ENCODE measurements around the gene CCDC80. TPM values are rescaled to one million over a fixed set of nuclear protein-coding genes. Genes with fewer than 3 reads are reported as not detected.
A peak's percentile ranks its signal among the peaks of the same experiment; 100 is the strongest.

Gene CCDC80
- under 1 TPM; 0.25 to 0.40 TPM for total RNA-seq

GRCh38 chr3:112640930-112641801 lies at the start of gene CCDC80:
TSS of gene CCDC80 (minus strand) at chr3:112641143. CDS start at chr3:112639905, 1,238 bp downstream.
- H3K27ac Mint-ChIP-seq: no peak within 1 kb of the TSS
- peaks cover 5% of the 10 kb centered on the region for H3K27me3 Mint-ChIP-seq
- no peaks in the 10 kb centered on the region for H3K9me3 Mint-ChIP-seq
- no peak within 1 kb of the TSS for H3K4me3 Mint-ChIP-seq
- ChIA-PET CTCF (interaction anchor here (1.0 to 6.2 kb wide), 11 partner anchors 35 to 647 kb away, joined by 3 to 71 read pairs (median 7); partner anchors contain the start of genes CD200R1 and GTPBP8), POLR2A (interaction anchor here (0.5 to 1.2 kb wide), 2 partner anchors 59 to 577 kb away, joined by 3 to 4 read pairs; no protein-coding TSS in a partner anchor)
- DNase-seq: no peak
- H3K36me3 Mint-ChIP-seq (ENCODE audit: low read depth): no peaks in the 10 kb centered on the region
- H3K4me1 Mint-ChIP-seq: peaks cover 23% of the 10 kb centered on the region

- Mint-ChIP-seq H3K4me3 (no peak overlapping the region), H3K27ac (no peak overlapping the region), H3K27me3 (peaks cover 11% of the 10 kb centered on the region), H3K4me1 (peaks cover 23% of the 10 kb centered on the region), H3K9me3 (peaks cover 3% of the 10 kb centered on the region), H3K36me3 (ENCODE audit: low read depth) (peaks cover 12% of the 10 kb centered on the region)
- POLR2A ChIA-PET: interaction anchor here (2.0 kb wide), 1 partner anchor 13 kb away, joined by 12 read pairs; no protein-coding TSS in a partner anchor
- DNase-seq: no peak
- CTCF ChIA-PET: no interaction called here
These were observed 49.0 kb upstream of the CCDC80 start for GRCh38 chr3:112689989-112690388.

DNA sequence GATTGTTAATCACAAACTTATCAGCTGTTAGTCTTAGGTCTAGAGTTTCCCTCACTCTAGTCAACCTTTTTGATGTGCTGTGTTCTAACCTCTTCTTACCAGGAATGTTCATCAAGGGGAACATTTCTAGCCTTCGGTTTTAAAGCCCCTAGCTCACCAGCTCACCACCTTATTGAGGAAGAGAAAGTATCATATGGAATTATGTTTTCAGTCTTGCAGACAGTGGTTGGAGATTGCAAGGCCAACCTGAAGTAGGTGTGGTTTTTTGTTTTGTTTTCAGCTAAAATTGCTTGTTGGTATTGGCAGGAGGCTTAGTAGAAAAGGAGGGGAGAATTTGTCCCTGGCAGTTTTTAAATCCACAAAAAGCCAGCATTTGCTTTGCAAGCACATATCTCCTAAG lies 48.4 kb upstream of the CCDC80 start:
- Mint-ChIP-seq H3K4me1 (peaks cover 23% of the 10 kb centered on the region), H3K36me3 (ENCODE audit: low read depth) (peaks cover 12% of the 10 kb centered on the region), H3K9me3 (peaks cover 3% of the 10 kb centered on the region), H3K27me3 (peaks cover 12% of the 10 kb centered on the region), H3K4me3 (no peak overlapping the region), H3K27ac (peak overlapping the region; percentile 47)
- CTCF ChIA-PET: no interaction called here
- POLR2A ChIA-PET: interaction anchor here (2.0 kb wide), 1 partner anchor 12 kb away, joined by 12 read pairs; no protein-coding TSS in a partner anchor
- no peak for DNase-seq

DNA sequence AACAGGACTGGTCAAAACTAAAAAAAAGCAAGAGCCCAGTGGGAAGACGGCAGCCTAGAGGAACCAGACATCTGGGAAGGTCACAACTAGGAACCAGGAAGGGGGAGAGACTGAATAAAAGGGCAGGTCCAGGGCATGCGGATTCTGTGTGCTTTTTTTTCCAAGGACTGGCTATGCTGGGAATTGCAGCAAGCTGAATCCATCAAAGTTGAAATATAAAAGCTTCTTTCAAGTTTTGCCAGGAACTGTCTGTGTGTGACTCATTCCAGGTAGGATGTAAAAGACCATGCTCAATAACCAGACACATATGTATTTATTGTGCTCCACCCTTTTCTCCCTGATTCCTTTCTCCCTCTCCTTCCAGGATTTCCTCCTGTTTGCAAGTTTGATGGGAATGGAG lies 47.9 kb upstream of the CCDC80 start:
- ChIA-PET CTCF (interaction anchor here (0.5 kb wide), 1 partner anchor 114 kb away, joined by 3 read pairs; no protein-coding TSS in a partner anchor), POLR2A (interaction anchor here (2.0 kb wide), 1 partner anchor 11 kb away, joined by 12 read pairs; no protein-coding TSS in a partner anchor)
- no peak for DNase-seq
- no peak overlapping the region for H3K27ac Mint-ChIP-seq
- peaks cover under 1% of the 10 kb centered on the region for H3K9me3 Mint-ChIP-seq
- peaks cover 15% of the 10 kb centered on the region for H3K27me3 Mint-ChIP-seq
- H3K4me3 Mint-ChIP-seq: no peak overlapping the region
- peaks cover 23% of the 10 kb centered on the region for H3K4me1 Mint-ChIP-seq
- peaks cover 12% of the 10 kb centered on the region for H3K36me3 Mint-ChIP-seq (ENCODE audit: low read depth)

GRCh38 chr3:112688085-112688769 lies 47.3 kb upstream of the CCDC80 start:
- no peaks in the 10 kb centered on the region for H3K9me3 Mint-ChIP-seq
- no peak overlapping the region for H3K27ac Mint-ChIP-seq
- peaks cover 15% of the 10 kb centered on the region for H3K27me3 Mint-ChIP-seq
- POLR2A ChIA-PET: interaction anchor here (2.0 kb wide), 1 partner anchor 11 kb away, joined by 12 read pairs; no protein-coding TSS in a partner anchor
- no peak overlapping the region for H3K4me3 Mint-ChIP-seq
- CTCF ChIA-PET: interaction anchor here (0.5 kb wide), 1 partner anchor 114 kb away, joined by 3 read pairs; no protein-coding TSS in a partner anchor
- DNase-seq: no peak
- H3K36me3 Mint-ChIP-seq (ENCODE audit: low read depth): peaks cover 12% of the 10 kb centered on the region
- peaks cover 23% of the 10 kb centered on the region for H3K4me1 Mint-ChIP-seq

- H3K27ac Mint-ChIP-seq: no peak overlapping the region
- peaks cover 15% of the 10 kb centered on the region for H3K27me3 Mint-ChIP-seq
- no peak for DNase-seq
- H3K4me3 Mint-ChIP-seq: no peak overlapping the region
- no peaks in the 10 kb centered on the region for H3K9me3 Mint-ChIP-seq
- CTCF ChIA-PET: no interaction called here
- H3K4me1 Mint-ChIP-seq: peaks cover 23% of the 10 kb centered on the region
- POLR2A ChIA-PET: no interaction called here
- peaks cover 12% of the 10 kb centered on the region for H3K36me3 Mint-ChIP-seq (ENCODE audit: low read depth)
These were observed 46.7 kb upstream of the CCDC80 start for GRCh38 chr3:112687616-112688015.

DNA sequence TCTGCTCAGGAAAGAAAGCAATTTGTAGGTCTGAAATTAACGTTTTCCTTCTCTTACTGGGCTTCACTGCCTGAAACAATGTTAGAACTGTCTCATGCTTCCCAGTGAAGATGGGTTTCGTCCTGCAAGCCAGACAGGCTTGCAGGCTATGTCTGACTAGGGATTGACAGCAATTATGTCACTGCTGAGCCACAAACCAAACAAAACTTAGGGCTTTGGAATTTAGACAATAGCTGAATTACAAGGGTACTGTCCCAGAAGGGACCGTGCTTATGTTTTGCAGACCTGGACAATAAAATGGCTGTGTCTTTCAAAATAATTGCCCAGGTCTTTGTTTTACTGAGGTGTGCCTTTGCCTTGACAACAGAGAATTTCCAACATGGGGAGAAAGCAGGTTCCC lies 46.3 kb upstream of the CCDC80 start:
- Mint-ChIP-seq H3K36me3 (ENCODE audit: low read depth) (peaks cover 10% of the 10 kb centered on the region), H3K27ac (no peak overlapping the region), H3K27me3 (peaks cover 13% of the 10 kb centered on the region), H3K4me1 (peaks cover 23% of the 10 kb centered on the region), H3K4me3 (no peak overlapping the region), H3K9me3 (no peaks in the 10 kb centered on the region)
- ChIA-PET POLR2A (no interaction called here), CTCF (no interaction called here)
- no peak for DNase-seq

- Mint-ChIP-seq H3K36me3 (ENCODE audit: low read depth) (peaks cover 9% of the 10 kb centered on the region), H3K9me3 (peaks cover 2% of the 10 kb centered on the region), H3K4me3 (no peak overlapping the region), H3K27me3 (peaks cover 12% of the 10 kb centered on the region), H3K27ac (no peak overlapping the region), H3K4me1 (peaks cover 28% of the 10 kb centered on the region)
- CTCF ChIA-PET: no interaction called here
- no peak for DNase-seq
- POLR2A ChIA-PET: no interaction called here
These were observed 45.2 kb upstream of the CCDC80 start for GRCh38 chr3:112685956-112686799.

- POLR2A ChIA-PET: no interaction called here
- Mint-ChIP-seq H3K36me3 (ENCODE audit: low read depth) (peaks cover 6% of the 10 kb centered on the region), H3K9me3 (peaks cover 2% of the 10 kb centered on the region), H3K4me3 (no peak overlapping the region), H3K27ac (no peak overlapping the region), H3K4me1 (peaks cover 26% of the 10 kb centered on the region), H3K27me3 (peaks cover 12% of the 10 kb centered on the region)
- CTCF ChIA-PET: no interaction called here
- DNase-seq: no peak
These were observed 44.5 kb upstream of the CCDC80 start for GRCh38 chr3:112685420-112685819.

DNA sequence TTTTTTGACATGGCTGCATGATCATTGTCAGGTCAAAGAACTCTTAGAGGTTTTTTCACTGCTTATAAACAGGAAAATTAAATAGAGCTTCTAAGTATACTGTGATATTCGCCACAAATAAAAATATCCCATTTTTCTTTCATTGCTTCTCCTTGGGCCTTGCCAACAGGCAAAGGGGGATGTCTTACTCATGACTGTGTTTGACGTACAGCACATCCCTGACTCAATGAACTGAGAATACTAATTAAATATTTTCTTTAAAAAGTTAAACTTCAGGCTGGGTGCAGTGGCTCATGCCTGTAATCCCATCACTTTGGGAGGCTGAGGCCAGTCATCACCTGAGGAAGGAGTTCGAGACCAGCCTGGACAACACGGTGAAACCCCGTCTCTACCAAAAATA lies 41.4 kb upstream of the CCDC80 start:
- DNase-seq: no peak
- CTCF ChIA-PET: interaction anchor here (1.4 kb wide), 1 partner anchor 53 kb away, joined by 3 read pairs; no protein-coding TSS in a partner anchor
- H3K4me1 Mint-ChIP-seq: peaks cover 21% of the 10 kb centered on the region
- peaks cover 2% of the 10 kb centered on the region for H3K9me3 Mint-ChIP-seq
- H3K27ac Mint-ChIP-seq: no peak overlapping the region
- H3K36me3 Mint-ChIP-seq (ENCODE audit: low read depth): peaks cover 17% of the 10 kb centered on the region
- H3K4me3 Mint-ChIP-seq: no peak overlapping the region
- POLR2A ChIA-PET: no interaction called here
- peaks cover 12% of the 10 kb centered on the region for H3K27me3 Mint-ChIP-seq

DNA sequence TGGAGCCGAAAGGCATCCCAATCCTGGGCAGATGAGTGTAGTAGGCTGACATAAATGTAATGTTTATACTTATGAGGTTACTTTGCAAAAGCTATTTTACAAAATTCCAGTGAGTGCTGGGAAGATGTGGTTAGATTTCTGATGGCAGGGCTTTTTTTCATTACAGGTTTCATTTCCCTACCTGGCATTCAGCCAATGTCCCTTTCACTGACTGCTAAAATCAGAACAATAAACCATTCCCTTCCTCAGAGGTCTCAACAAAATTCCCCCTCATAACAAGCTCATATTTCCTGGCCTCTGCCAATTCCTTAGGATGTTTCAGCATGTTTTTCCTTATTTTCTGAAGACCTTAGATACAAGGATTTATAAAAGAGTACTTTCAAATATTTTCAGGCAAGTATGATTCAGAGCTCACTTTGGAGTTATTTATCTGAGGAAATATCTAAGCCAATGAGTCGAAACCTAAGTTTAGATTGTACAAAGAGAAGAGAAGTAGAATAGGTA lies 40.9 kb upstream of the CCDC80 start:
- CTCF ChIA-PET: interaction anchor here (1.4 kb wide), 1 partner anchor 53 kb away, joined by 3 read pairs; no protein-coding TSS in a partner anchor

GRCh38 chr3:112676659-112677234 lies 35.8 kb upstream of the CCDC80 start:
- Mint-ChIP-seq H3K36me3 (ENCODE audit: low read depth) (peaks cover 17% of the 10 kb centered on the region), H3K4me1 (peaks cover 72% of the 10 kb centered on the region), H3K9me3 (no peaks in the 10 kb centered on the region), H3K27me3 (no peaks in the 10 kb centered on the region), H3K27ac (peak overlapping the region; percentile 94), H3K4me3 (peak overlapping the region; percentile 38)
- POLR2A ChIA-PET: interaction anchor here (0.6 to 2.1 kb wide), 15 partner anchors 8 to 343 kb away, joined by 3 to 12 read pairs (median 5); partner anchors contain the start of genes CD200R1 and GTPBP8
- peak; percentile 93 for DNase-seq
- CTCF ChIA-PET: interaction anchor here (0.8 to 2.0 kb wide), 10 partner anchors 8 to 315 kb away, joined by 3 to 12 read pairs (median 4); partner anchors contain the start of gene GTPBP8

More for the DNA sequence above, 40.9 kb upstream of the CCDC80 start:
- DNase-seq: no peak
- H3K36me3 Mint-ChIP-seq (ENCODE audit: low read depth): peaks cover 17% of the 10 kb centered on the region
- H3K27ac Mint-ChIP-seq: no peak overlapping the region
- peaks cover 12% of the 10 kb centered on the region for H3K27me3 Mint-ChIP-seq
- no peak overlapping the region for H3K4me3 Mint-ChIP-seq
- POLR2A ChIA-PET: no interaction called here
- peaks cover 2% of the 10 kb centered on the region for H3K9me3 Mint-ChIP-seq
- H3K4me1 Mint-ChIP-seq: peaks cover 25% of the 10 kb centered on the region
